ENCODE measurements around the gene PHACTR3. TPM values are rescaled to one million over a fixed set of nuclear protein-coding genes. Genes with fewer than 3 reads are reported as not detected.

Gene PHACTR3
- total RNA-seq, 2 experiments from 2014 or later, result not detected

- H3K4me3 Mint-ChIP-seq, result no peak overlapping the region
- TF ChIP-seq CTCF (IDR thresholded peaks at IDR 0.05), result no peak
- ChIA-PET POLR2A (no interaction called here), CTCF (interaction anchor here (1.4 kb wide), 1 partner anchor 10 kb away, joined by 3 read pairs; no protein-coding TSS in a partner anchor)
- intact Hi-C loops (cut with micrococcal nuclease), result no loop called here
- no peaks in the 10 kb centered on the region for H3K9me3 Mint-ChIP-seq
- H3K36me3 Mint-ChIP-seq (ENCODE audit: low read depth), result no peaks in the 10 kb centered on the region
- H3K27me3 Mint-ChIP-seq, result no peaks in the 10 kb centered on the region
- no peaks in the 10 kb centered on the region for H3K4me1 Mint-ChIP-seq (ENCODE audit: low read depth)
- ATAC-seq, result no peak
- DNase-seq, result no peak
- H3K27ac Mint-ChIP-seq, result no peak overlapping the region
Measured at GRCh38 chr20:59772931-59773913, 168.9 kb downstream of the PHACTR3 start.

GRCh38 chr20:59774204-59774641 is 169.9 kb downstream of the PHACTR3 start:
- Mint-ChIP-seq H3K4me1 (ENCODE audit: low read depth) (no peaks in the 10 kb centered on the region), H3K4me3 (no peak overlapping the region), H3K36me3 (ENCODE audit: low read depth) (no peaks in the 10 kb centered on the region), H3K9me3 (no peaks in the 10 kb centered on the region), H3K27ac (no peak overlapping the region), H3K27me3 (no peaks in the 10 kb centered on the region)
- ATAC-seq, result no peak
- ChIA-PET CTCF (interaction anchor here (1.4 kb wide), 1 partner anchor 9 kb away, joined by 3 read pairs; no protein-coding TSS in a partner anchor), POLR2A (no interaction called here)
- no peak for TF ChIP-seq CTCF (IDR thresholded peaks at IDR 0.05)
- intact Hi-C loops (cut with micrococcal nuclease), result no loop called here
- DNase-seq, result no peak

GRCh38 chr20:59774921-59775686 is 170.8 kb downstream of the PHACTR3 start:
- DNase-seq (no peak), ATAC-seq (no peak)
- Mint-ChIP-seq H3K27ac (no peak overlapping the region), H3K36me3 (ENCODE audit: low read depth) (no peaks in the 10 kb centered on the region), H3K4me3 (no peak overlapping the region), H3K9me3 (no peaks in the 10 kb centered on the region), H3K27me3 (no peaks in the 10 kb centered on the region), H3K4me1 (ENCODE audit: low read depth) (no peaks in the 10 kb centered on the region)
- TF ChIP-seq CTCF (IDR thresholded peaks at IDR 0.05), result no peak
- intact Hi-C loops (cut with micrococcal nuclease), result no loop called here
- POLR2A ChIA-PET, result no interaction called here
- CTCF ChIA-PET, result interaction anchor here (1.4 kb wide), 1 partner anchor 8 kb away, joined by 3 read pairs; no protein-coding TSS in a partner anchor

GRCh38 chr20:59775687-59776055 is 171.3 kb downstream of the PHACTR3 start:
- no peaks in the 10 kb centered on the region for H3K36me3 Mint-ChIP-seq (ENCODE audit: low read depth)
- no peaks in the 10 kb centered on the region for H3K4me1 Mint-ChIP-seq (ENCODE audit: low read depth)
- ATAC-seq (no peak), DNase-seq (no peak)
- CTCF ChIA-PET, result no interaction called here
- H3K27me3 Mint-ChIP-seq, result no peaks in the 10 kb centered on the region
- no peak for TF ChIP-seq CTCF (IDR thresholded peaks at IDR 0.05)
- POLR2A ChIA-PET, result no interaction called here
- intact Hi-C loops (cut with micrococcal nuclease), result no loop called here
- H3K27ac Mint-ChIP-seq, result no peak overlapping the region
- no peak overlapping the region for H3K4me3 Mint-ChIP-seq
- no peaks in the 10 kb centered on the region for H3K9me3 Mint-ChIP-seq

All from activated CD8-positive, alpha-beta T cell treated with anti-CD3 and anti-CD28 coated beads for 36 hours (primary cell).